Loucy (cell line): ENCODE results near the gene WNK2.

Source experiments
- CTCF ChIP-seq: fragments of 200-600 bp; sonication (generic); conservative IDR thresholded peaks from 2 replicates; pipeline ENCODE4 v1.5.1; 2014; ENCODE audit warnings: mild to moderate bottlenecking, antibody characterized with exemption, low read length
- EZH2phosphoT487 ChIP-seq: fragments of 200-600 bp; IDR thresholded peaks from 2 replicates; pipeline ENCODE4 v1.6.1; 2018; ENCODE audit warnings: antibody characterized with exemption, mild to moderate bottlenecking, moderate library complexity, borderline replicate concordance

GRCh38 chr9:93183663-93184431 is at the start of gene WNK2:
- TF ChIP-seq EZH2phosphoT487 (no peak), CTCF (no peak)
